ENCODE results near the gene MEF2D.

Gene MEF2D

GRCh38 chr1:156534424-156535060 lies 34.0 kb upstream of the MEF2D start:
- DNase-seq (ENCODE audit: low read depth) = no peak
- TF ChIP-seq, protein P1, sequence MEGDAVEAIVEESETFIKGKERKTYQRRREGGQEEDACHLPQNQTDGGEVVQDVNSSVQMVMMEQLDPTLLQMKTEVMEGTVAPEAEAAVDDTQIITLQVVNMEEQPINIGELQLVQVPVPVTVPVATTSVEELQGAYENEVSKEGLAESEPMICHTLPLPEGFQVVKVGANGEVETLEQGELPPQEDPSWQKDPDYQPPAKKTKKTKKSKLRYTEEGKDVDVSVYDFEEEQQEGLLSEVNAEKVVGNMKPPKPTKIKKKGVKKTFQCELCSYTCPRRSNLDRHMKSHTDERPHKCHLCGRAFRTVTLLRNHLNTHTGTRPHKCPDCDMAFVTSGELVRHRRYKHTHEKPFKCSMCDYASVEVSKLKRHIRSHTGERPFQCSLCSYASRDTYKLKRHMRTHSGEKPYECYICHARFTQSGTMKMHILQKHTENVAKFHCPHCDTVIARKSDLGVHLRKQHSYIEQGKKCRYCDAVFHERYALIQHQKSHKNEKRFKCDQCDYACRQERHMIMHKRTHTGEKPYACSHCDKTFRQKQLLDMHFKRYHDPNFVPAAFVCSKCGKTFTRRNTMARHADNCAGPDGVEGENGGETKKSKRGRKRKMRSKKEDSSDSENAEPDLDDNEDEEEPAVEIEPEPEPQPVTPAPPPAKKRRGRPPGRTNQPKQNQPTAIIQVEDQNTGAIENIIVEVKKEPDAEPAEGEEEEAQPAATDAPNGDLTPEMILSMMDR (IDR thresholded peaks at IDR 0.05; ENCODE audit: control insufficient read depth, insufficient read depth, low read depth, low read length, missing control alignments) = no peak
- no peak overlapping the region for H3K4me3 ChIP-seq (ENCODE audit: control insufficient read depth, low read depth, low read length)

- DNase-seq (ENCODE audit: low read depth) = no peak
- TF ChIP-seq, protein P1 (IDR thresholded peaks at IDR 0.05; ENCODE audit: control insufficient read depth, insufficient read depth, low read depth, low read length, missing control alignments) = no peak
- H3K4me3 ChIP-seq (ENCODE audit: control insufficient read depth, low read depth, low read length) = no peak overlapping the region
These were observed 33.1 kb upstream of the MEF2D start for GRCh38 chr1:156533568-156534220.

GRCh38 chr1:156532374-156532773 lies 31.8 kb upstream of the MEF2D start:
- DNase-seq (ENCODE audit: low read depth) = no peak
- TF ChIP-seq, protein P1 (IDR thresholded peaks at IDR 0.05; ENCODE audit: control insufficient read depth, insufficient read depth, low read depth, low read length, missing control alignments) = no peak
- no peak overlapping the region for H3K4me3 ChIP-seq (ENCODE audit: control insufficient read depth, low read depth, low read length)

GRCh38 chr1:156530006-156530405 lies 29.4 kb upstream of the MEF2D start:
- DNase-seq (ENCODE audit: low read depth) = no peak
- no peak overlapping the region for H3K4me3 ChIP-seq (ENCODE audit: control insufficient read depth, low read depth, low read length)
- TF ChIP-seq, protein P1 (IDR thresholded peaks at IDR 0.05; ENCODE audit: control insufficient read depth, insufficient read depth, low read depth, low read length, missing control alignments) = no peak

DNA sequence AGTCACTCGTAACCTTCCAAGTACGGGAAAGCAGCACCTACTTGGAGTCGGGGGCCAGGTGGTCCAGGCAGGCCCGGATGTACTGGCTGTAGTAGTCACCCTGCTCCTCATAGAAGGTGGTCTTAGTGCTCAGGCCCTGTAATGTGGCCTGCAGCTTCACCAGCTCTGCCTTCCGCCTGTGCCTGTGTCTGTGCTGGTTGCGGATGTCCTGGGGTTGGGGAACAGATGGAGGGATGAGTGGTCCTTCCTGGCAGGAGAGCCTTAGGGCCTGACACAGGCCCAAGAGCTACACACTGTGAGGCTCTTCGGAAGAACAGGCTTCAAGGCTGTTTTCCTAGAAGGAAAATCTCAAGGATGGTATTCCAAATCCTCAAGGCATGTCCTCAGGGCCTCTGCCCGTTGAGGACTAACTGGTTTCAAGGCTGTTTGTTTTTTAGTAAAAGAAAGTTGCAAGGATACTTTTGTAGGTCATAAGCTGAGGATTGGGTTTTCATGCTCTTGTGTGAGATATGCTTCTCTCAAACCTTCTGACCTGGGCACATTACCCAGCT lies 28.4 kb upstream of the MEF2D start:
- no peak overlapping the region for H3K4me3 ChIP-seq (ENCODE audit: control insufficient read depth, low read depth, low read length)
- TF ChIP-seq, protein P1 (IDR thresholded peaks at IDR 0.05; ENCODE audit: control insufficient read depth, insufficient read depth, low read depth, low read length, missing control alignments) = no peak
- DNase-seq (ENCODE audit: low read depth) = no peak

DNA sequence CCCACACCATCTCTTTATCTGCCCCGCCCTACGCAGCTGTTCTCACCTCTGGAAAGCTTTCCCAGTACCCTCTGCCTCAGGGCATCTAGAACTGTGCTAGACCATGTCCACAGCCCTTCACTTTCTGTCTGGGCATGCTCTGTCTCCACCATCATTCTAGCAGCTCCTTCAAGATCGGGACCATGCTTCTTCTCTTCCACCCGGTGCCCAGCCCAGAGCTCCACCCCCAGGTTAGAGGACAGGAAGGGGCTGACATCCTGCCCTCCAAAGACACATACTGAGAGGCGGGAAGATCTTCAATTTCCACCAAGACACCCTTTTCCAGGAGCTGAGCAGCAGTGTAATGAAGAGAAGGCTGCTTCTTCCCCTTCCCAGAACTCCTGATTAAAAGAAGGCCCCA lies 27.7 kb upstream of the MEF2D start:
- H3K4me3 ChIP-seq (ENCODE audit: control insufficient read depth, low read depth, low read length) = no peak overlapping the region
- TF ChIP-seq, protein P1 (IDR thresholded peaks at IDR 0.05; ENCODE audit: control insufficient read depth, insufficient read depth, low read depth, low read length, missing control alignments) = no peak
- no peak for DNase-seq (ENCODE audit: low read depth)
